Endothelial cell of umbilical vein (primary cell): ENCODE results near the gene ZPR1. TPM values are rescaled to one million over a fixed set of nuclear protein-coding genes. Genes with fewer than 3 reads are reported as not detected.

Experiments
- BruUV-seq: library from RNA; stranded (reverse); fragments of 400-500 nt; replicated peaks from 2 replicates; lab custom pipeline; 2021; lab: Mats Ljungman, UMichigan
- CTCF ChIA-PET: fragments of 300-600, 350-600 bp; sonication (Branson Sonifier 250); formaldehyde crosslinking; loops from one replicate; lab custom pipeline; 2021; ENCODE audit warnings: antibody characterized with exemption, inconsistent platforms; lab: Charles Lee
- POLR2A ChIA-PET: fragments of 300-600, 350-600 bp; sonication (Branson Sonifier 250); formaldehyde crosslinking; loops from one replicate; lab custom pipeline; 2021; ENCODE audit warnings: antibody characterized with exemption, inconsistent platforms; lab: Charles Lee
- DNase-seq: peaks from one replicate; pipeline ENCODE4 v3.0.0-alpha.2; 2011; ENCODE audit warnings: low read depth, low spot score
- FAIRE-seq: peaks from 2 replicates; lab custom pipeline; 2011; peaks lifted over from hg19 to GRCh38; lab: Jason Lieb, UNC
- H2AFZ ChIP-seq: 2 replicates; pipeline ENCODE4 v1.6.0; 2012; ENCODE audit warnings: low read depth, low read length, control low read depth, inconsistent platforms
- H3K27ac ChIP-seq: 2 replicates; pipeline ENCODE4 v1.5.1; 2011; ENCODE audit warnings: low read depth, mild to moderate bottlenecking, control low read depth, low read length, moderate library complexity; ENCODE audit not compliant: insufficient read depth
- H3K27me3 ChIP-seq, 2 experiments: 2 replicates each; pipeline versions ENCODE4 v1.6.0 to v1.6.1; 2011; ENCODE audit warnings: low read length in 2 of 2, mixed read lengths in 1 of 2; ENCODE audit not compliant: control insufficient read depth in 2 of 2, insufficient read depth in 2 of 2
- H3K36me3 ChIP-seq, 2 experiments: 2 replicates in 1 of 2; 3 replicates in 1 of 2; pipeline ENCODE4 v1.5.1; 2011; ENCODE audit warnings: low read length in 2 of 2, mild to moderate bottlenecking in 1 of 2, moderate library complexity in 1 of 2; ENCODE audit not compliant: control insufficient read depth in 2 of 2, insufficient read depth in 2 of 2; ENCODE audit errors: extremely low read depth in 1 of 2
- H3K4me1 ChIP-seq: 3 replicates; pipeline ENCODE4 v1.5.1; 2011; ENCODE audit warnings: mild to moderate bottlenecking, low read length; ENCODE audit not compliant: control insufficient read depth, insufficient read depth; ENCODE audit errors: extremely low read depth
- H3K4me2 ChIP-seq: 2 replicates; pipeline ENCODE4 v1.6.1; 2011; ENCODE audit warnings: low read length, control low read depth, mixed read lengths; ENCODE audit not compliant: insufficient read depth
- H3K4me3 ChIP-seq, 3 experiments: fragments of 200-600 bp in 1 of 3; sonication (generic), shearing (Covaris generic) in 1 of 3; replicated peaks in 1 of 3; 2 replicates each; pipeline ENCODE4 v1.5.1; 2011 to 2016; ENCODE audit warnings: control low read depth in 3 of 3, low read length in 3 of 3, mild to moderate bottlenecking in 2 of 3, inconsistent platforms in 1 of 3, low read depth in 1 of 3, moderate library complexity in 1 of 3; ENCODE audit not compliant: insufficient read depth in 1 of 3
- H3K79me2 ChIP-seq: 2 replicates; pipeline ENCODE4 v1.6.0; 2012; ENCODE audit warnings: low read length, inconsistent platforms; ENCODE audit not compliant: control insufficient read depth, insufficient read depth
- H3K9ac ChIP-seq: replicated peaks from 2 replicates; pipeline ENCODE3; 2011; ENCODE audit warnings: low read length, control low read depth; ENCODE audit not compliant: insufficient read depth; ENCODE audit errors: extremely low read depth
- H3K9me1 ChIP-seq: replicated peaks from 3 replicates; pipeline ENCODE4 v1.6.0; 2011; ENCODE audit warnings: mild to moderate bottlenecking, low read length; ENCODE audit not compliant: control insufficient read depth, insufficient read depth; ENCODE audit errors: extremely low read depth
- H3K9me3 ChIP-seq: replicated peaks from 2 replicates; pipeline ENCODE4 v1.5.1; 2012; ENCODE audit warnings: low read length, inconsistent platforms; ENCODE audit not compliant: control insufficient read depth, insufficient read depth
- H4K20me1 ChIP-seq: replicated peaks from 2 replicates; pipeline ENCODE3; 2011; ENCODE audit warnings: mild to moderate bottlenecking, low read length; ENCODE audit not compliant: control insufficient read depth, insufficient read depth; ENCODE audit errors: extremely low read depth
- CTCF ChIP-seq, 2 donors: IDR thresholded peaks; 1 replicate in 1 of 2; 2 replicates in 1 of 2; pipeline ENCODE4 v1.5.1; 2011; ENCODE audit warnings: low read length in 2 of 2, mild to moderate bottlenecking in 2 of 2, moderate library complexity in 2 of 2, control low read depth in 1 of 2, inconsistent platforms in 1 of 2, low read depth in 1 of 2; ENCODE audit not compliant: insufficient read depth in 1 of 2; ENCODE audit errors: extremely low read depth in 1 of 2
- FOS ChIP-seq: IDR thresholded peaks from 2 replicates; pipeline ENCODE4 v1.6.1; 2011; ENCODE audit warnings: mild to moderate bottlenecking, low read length, moderate library complexity, borderline replicate concordance; ENCODE audit not compliant: insufficient read depth
- JUN ChIP-seq: IDR thresholded peaks from 2 replicates; pipeline ENCODE4 v1.6.1; 2011; ENCODE audit warnings: borderline replicate concordance, low read depth; ENCODE audit not compliant: insufficient read length, insufficient read depth
- POLR2A ChIP-seq: IDR thresholded peaks from 2 replicates; pipeline ENCODE4 v1.6.1; 2012; ENCODE audit warnings: low read depth, mild to moderate bottlenecking, control low read depth, low read length
- dilution Hi-C: fragments of 300-500 bp; cut with MboI; formaldehyde crosslinking; loops from one replicate; pipeline ENCODE4 v1.15.0; 2019; ENCODE audit warnings: low sequenced_read_pairs; ENCODE audit not compliant: extremely low pct_ligation_motif_present
- intact Hi-C: fragments of 100-400 bp; cut with micrococcal nuclease; formaldehyde crosslinking; loops from one replicate; pipeline ENCODE4 v1.10.0; 2022
- polyA plus RNA-seq, 4 experiments: library from polyadenylated mRNA; depleted of rRNA in 3 of 4; stranded (reverse) in 3 of 4; unstranded in 1 of 4; fragments of >200 nt; gene quantifications; 2 replicates each; pipeline versions ENCODE4 v1.2.1 to v1.2.3, GENCODE V29; 2011 to 2012; ENCODE audit warnings: missing spikeins in 1 of 4
- total RNA-seq: library from RNA; stranded (reverse); gene quantifications from 2 replicates; pipeline ENCODE4 v1.2.3, GENCODE V29; 2021

The ZPR1 gene
- total and polyA plus RNA-seq, 2 donors (not counting 3 experiments of a cell fraction or from before 2014, with no cell fraction given) = 22.6 to 54.5 TPM

DNA sequence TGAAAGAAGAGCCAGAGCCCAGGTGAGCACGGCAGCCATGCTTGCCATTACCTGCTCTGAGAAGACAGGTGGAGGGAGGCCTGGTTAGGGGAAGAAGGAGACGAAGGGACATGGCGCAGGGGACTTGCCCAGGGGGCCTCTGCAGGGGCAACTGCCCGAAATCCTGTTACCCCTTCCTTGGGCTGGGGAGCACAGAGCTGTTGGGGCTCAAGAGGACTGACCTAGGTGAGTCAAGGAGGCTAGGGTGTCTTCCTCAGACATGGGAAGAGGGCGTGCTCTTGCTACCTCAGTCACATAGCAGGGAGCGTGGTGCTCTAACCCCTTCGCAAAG is 4.0 kb upstream of the ZPR1 start, which contains the start of gene APOA5:
Gene APOA5, minus strand, starts transcription at position 67 of the 331 bp plus-strand sequence. Its CDS starts 19 bp downstream, at position 48.
- FAIRE-seq (no peak), DNase-seq (no peak)
- Histone ChIP-seq H3K27ac (no peak within 1 kb of the TSS), H2AFZ (peak within 1 kb of the TSS; percentile 1), H3K9ac (no peak within 1 kb of the TSS), H4K20me1 (no peaks in the 10 kb centered on the region), H3K4me3 (no peak within 1 kb of the TSS), H3K4me2 (no peak within 1 kb of the TSS), H3K36me3 (no peaks in the 10 kb centered on the region), H3K9me1 (no peaks in the 10 kb centered on the region), H3K79me2 (peaks cover 9% of the 10 kb centered on the region), H3K4me1 (peaks cover 11% of the 10 kb centered on the region), H3K27me3 (no peaks in the 10 kb centered on the region), H3K9me3 (no peaks in the 10 kb centered on the region)
- intact Hi-C loops = loop anchor here (1.0 to 5.0 kb wide), 6 partner anchors 45 to 435 kb away; partner anchors contain the start of gene SIK3
- ChIA-PET CTCF (interaction anchor here (0.6 to 6.2 kb wide), 62 partner anchors 9 to 587 kb away, joined by 3 to 272 read pairs (median 4); partner anchors contain the start of genes APOA1, APOA4, APOC3 and PAFAH1B2), POLR2A (no interaction called here)
- dilution Hi-C loops = no loop called here
- no TSS peak for BruUV-seq
- TF ChIP-seq JUN = no peak
- TF ChIP-seq FOS = no peak
- no peak for TF ChIP-seq CTCF (IDR thresholded peaks at IDR 0.05; ENCODE audit: extremely low read depth in 1 of 2, insufficient read depth in 1 of 2, low read depth in 1 of 2, low read length in 2 of 2)
- no peak for TF ChIP-seq POLR2A
